Measurements from ENCODE around the gene ZMIZ1. TPM values are rescaled to one million over a fixed set of nuclear protein-coding genes. Genes with fewer than 3 reads are reported as not detected.

The ZMIZ1 gene
- polyA plus RNA-seq, 3 donors, result 3.3 to 64.6 (median 8.9) TPM

- peak overlapping the region in 5 of 7 donors; percentile 14 to 87 (median 58) for H3K27ac Mint-ChIP-seq
- H3K36me3 ChIP-seq (replicated peaks in 1 of 2; ENCODE audit: control insufficient read depth in 1 of 2, insufficient read depth in 2 of 2, low read length in 2 of 2), result peaks cover 8 to 75% of the 10 kb centered on the region in 2 donors
- intact Hi-C loops (cut with micrococcal nuclease), result loop anchor here in 1 of 2 donors (10.0 kb wide), 1 partner anchor 233 kb away; no protein-coding TSS in a partner anchor
- H3K27me3 Mint-ChIP-seq (ENCODE audit: low read depth in 3 of 3), result peaks cover 0 to 4% (median 2%) of the 10 kb centered on the region in 3 donors
- H2AFZ ChIP-seq (ENCODE audit: insufficient read depth, low read depth, low read length, poor library complexity, severe bottlenecking), result no peak overlapping the region
- H4K20me1 ChIP-seq (ENCODE audit: insufficient read depth, low read length), result peaks cover 100% of the 10 kb centered on the region
- WGBS (ENCODE audit: insufficient coverage), result 76% methylated on average over 15 of the region's 15 CpGs
- H3K4me1 ChIP-seq (ENCODE audit: control insufficient read depth in 1 of 2, insufficient read depth in 2 of 2, low read length in 2 of 2), result peaks cover 14 to 19% of the 10 kb centered on the region in 2 donors
- peak overlapping the region; percentile 20 to 28 for H3K4me3 Mint-ChIP-seq
- no peak overlapping the region for H3K4me2 ChIP-seq (replicated peaks; ENCODE audit: extremely low read depth, low read length, poor library complexity, severe bottlenecking)
- H3K4me1 Mint-ChIP-seq, result peaks cover 45% of the 10 kb centered on the region
- no peaks in the 10 kb centered on the region for H3K27me3 ChIP-seq (ENCODE audit: control insufficient read depth in 2 of 2, insufficient read depth in 2 of 2, low read length in 2 of 2)
- peak overlapping the region in 1 of 2 donors; percentile 34 for H3K27ac ChIP-seq (ENCODE audit: low read depth in 1 of 2, low read length in 2 of 2)
- no peak overlapping the region for H3K9ac ChIP-seq (ENCODE audit: insufficient read depth, low read length, poor library complexity, severe bottlenecking)
- peaks cover 55 to 67% of the 10 kb centered on the region in 2 donors for H3K36me3 Mint-ChIP-seq
- TF ChIP-seq CTCF (IDR thresholded peaks at IDR 0.05), result no peak
- H3K9me3 ChIP-seq (replicated peaks in 1 of 2; ENCODE audit: control insufficient read depth in 1 of 2, insufficient read depth in 1 of 2, low read length in 2 of 2), result no peaks in the 10 kb centered on the region
- DNase-seq, result peak; percentile 11 to 62 (median 46)
- H3K4me3 ChIP-seq (replicated peaks in 1 of 3; ENCODE audit: low read depth in 2 of 3, low read length in 3 of 3), result no peak overlapping the region
- H3K79me2 ChIP-seq (ENCODE audit: insufficient read depth, low read length), result no peaks in the 10 kb centered on the region
- peaks cover 0 to 4% (median 0%) of the 10 kb centered on the region in 7 donors for H3K9me3 Mint-ChIP-seq
Observed at GRCh38 chr10:79187121-79187940, 118.6 kb downstream of the ZMIZ1 start.

- Histone ChIP-seq H3K9ac (ENCODE audit: insufficient read depth, low read length, poor library complexity, severe bottlenecking) (no peak overlapping the region), H3K4me2 (replicated peaks; ENCODE audit: extremely low read depth, low read length, poor library complexity, severe bottlenecking) (no peak overlapping the region)
- no peak overlapping the region for H3K4me3 Mint-ChIP-seq
Observed at GRCh38 chr10:79188154-79188965, 119.6 kb downstream of the ZMIZ1 start.

More at GRCh38 chr10:79188154-79188965, 119.6 kb downstream of the ZMIZ1 start:
- no peak overlapping the region for H3K27ac ChIP-seq (ENCODE audit: low read depth in 1 of 2, low read length in 2 of 2)
- peaks cover 100% of the 10 kb centered on the region for H4K20me1 ChIP-seq (ENCODE audit: insufficient read depth, low read length)
- H3K9me3 Mint-ChIP-seq, result peaks cover 0 to 4% (median 0%) of the 10 kb centered on the region in 7 donors
- peak overlapping the region in 2 of 7 donors; percentile 42 to 72 for H3K27ac Mint-ChIP-seq
- no peak for DNase-seq
- H3K4me1 ChIP-seq (ENCODE audit: control insufficient read depth in 1 of 2, insufficient read depth in 2 of 2, low read length in 2 of 2), result peaks cover 14 to 19% of the 10 kb centered on the region in 2 donors
- whole genome bisulfite sequencing (ENCODE audit: insufficient coverage), result 88% methylated on average over 13 of the region's 14 CpGs
- H3K4me3 ChIP-seq (replicated peaks in 1 of 3; ENCODE audit: low read depth in 2 of 3, low read length in 3 of 3), result no peak overlapping the region
- intact Hi-C loops (cut with micrococcal nuclease), result loop anchor here in 1 of 2 donors (10.0 kb wide), 1 partner anchor 234 kb away; no protein-coding TSS in a partner anchor
- H3K36me3 Mint-ChIP-seq, result peaks cover 56 to 65% of the 10 kb centered on the region in 2 donors
- peaks cover 44% of the 10 kb centered on the region for H3K4me1 Mint-ChIP-seq
- H3K27me3 ChIP-seq (ENCODE audit: control insufficient read depth in 2 of 2, insufficient read depth in 2 of 2, low read length in 2 of 2), result no peaks in the 10 kb centered on the region
- H2AFZ ChIP-seq (ENCODE audit: insufficient read depth, low read depth, low read length, poor library complexity, severe bottlenecking), result no peak overlapping the region
- H3K27me3 Mint-ChIP-seq (ENCODE audit: low read depth in 3 of 3), result peaks cover 0 to 4% (median 2%) of the 10 kb centered on the region in 3 donors
- H3K79me2 ChIP-seq (ENCODE audit: insufficient read depth, low read length), result no peaks in the 10 kb centered on the region
- H3K9me3 ChIP-seq (replicated peaks in 1 of 2; ENCODE audit: control insufficient read depth in 1 of 2, insufficient read depth in 1 of 2, low read length in 2 of 2), result no peaks in the 10 kb centered on the region
- TF ChIP-seq CTCF (IDR thresholded peaks at IDR 0.05), result no peak
- peaks cover 4 to 75% of the 10 kb centered on the region in 2 donors for H3K36me3 ChIP-seq (replicated peaks in 1 of 2; ENCODE audit: control insufficient read depth in 1 of 2, insufficient read depth in 2 of 2, low read length in 2 of 2)
